H1 (cell line): ENCODE results near the gene ASF1B. TPM values are rescaled to one million over a fixed set of nuclear protein-coding genes. Genes with fewer than 3 reads are reported as not detected.

Experiments used
- CTCF ChIA-PET: fragments of 300-600 bp; sonication (Branson Sonifier 250); formaldehyde crosslinking; loops from one replicate; lab custom pipeline; 2021; ENCODE audit not compliant: partially characterized antibody; lab: Charles Lee
- POLR2A ChIA-PET: fragments of 300-600 bp; sonication (Branson Sonifier 250); formaldehyde crosslinking; loops from one replicate; lab custom pipeline; 2021; ENCODE audit warnings: inconsistent platforms; ENCODE audit not compliant: partially characterized antibody; lab: Charles Lee
- DNase-seq, 2 experiments: peaks; one replicate each; pipeline versions ENCODE4 v3.0.0 to v3.0.0-alpha.2; 2010 to 2022; ENCODE audit warnings: low spot score in 2 of 2, low read depth in 1 of 2, mixed read lengths in 1 of 2
- FAIRE-seq: peaks from 2 replicates; lab custom pipeline; 2011; peaks lifted over from hg19 to GRCh38; lab: Jason Lieb, UNC
- H2AFZ ChIP-seq: 2 replicates; pipeline ENCODE4 v1.8.1; 2012; ENCODE audit warnings: low read length, inconsistent platforms
- H2AK5ac ChIP-seq: 2 replicates; pipeline ENCODE4 v1.6.1; 2013; ENCODE audit warnings: low read depth, low read length
- H2BK120ac ChIP-seq: replicated peaks from 2 replicates; pipeline ENCODE3; 2013; ENCODE audit warnings: low read depth, low read length, inconsistent platforms
- H2BK12ac ChIP-seq: 2 replicates; pipeline ENCODE4 v1.6.1; 2013; ENCODE audit warnings: low read depth, low read length
- H2BK15ac ChIP-seq: 2 replicates; pipeline ENCODE4 v1.6.1; 2013; ENCODE audit warnings: low read length
- H2BK20ac ChIP-seq: 2 replicates; pipeline ENCODE4 v1.6.1; 2013; ENCODE audit warnings: low read length
- H2BK5ac ChIP-seq: 2 replicates; pipeline ENCODE4 v1.6.1; 2013; ENCODE audit warnings: low read depth, low read length
- H3K14ac ChIP-seq: 2 replicates; pipeline ENCODE4 v1.6.1; 2013; ENCODE audit warnings: inconsistent platforms; ENCODE audit not compliant: insufficient read length
- H3K18ac ChIP-seq: 2 replicates; pipeline ENCODE4 v1.6.1; 2013; ENCODE audit warnings: low read length; ENCODE audit errors: extremely low read depth
- H3K23ac ChIP-seq: 2 replicates; pipeline ENCODE4 v1.6.1; 2013; ENCODE audit warnings: inconsistent platforms; ENCODE audit not compliant: insufficient read length
- H3K23me2 ChIP-seq: 2 replicates; pipeline ENCODE4 v1.6.1; 2013; ENCODE audit warnings: low read depth, low read length
- H3K27ac ChIP-seq: 2 replicates; pipeline ENCODE4 v1.6.1; 2011; ENCODE audit warnings: low read depth, low read length, inconsistent platforms
- H3K27me3 ChIP-seq, 4 experiments: replicated peaks in 1 of 4; 1 replicate in 1 of 4; 2 replicates in 3 of 4; pipeline versions ENCODE4 v1.6.1 to v1.8.1; 2011 to 2013; ENCODE audit warnings: low read length in 3 of 4, mild to moderate bottlenecking in 3 of 4, inconsistent platforms in 2 of 4, mixed read lengths in 2 of 4, moderate library complexity in 1 of 4; ENCODE audit not compliant: control insufficient read depth in 3 of 4, insufficient read depth in 3 of 4; ENCODE audit errors: extremely low read depth in 1 of 4
- H3K36me3 ChIP-seq, 4 experiments: 2 replicates each; pipeline versions ENCODE4 v1.6.1 to v1.8.1; 2011 to 2013; ENCODE audit warnings: mild to moderate bottlenecking in 4 of 4, low read length in 3 of 4, moderate library complexity in 2 of 4, control low read depth in 1 of 4, inconsistent platforms in 1 of 4; ENCODE audit not compliant: insufficient read depth in 4 of 4, control insufficient read depth in 2 of 4
- H3K4ac ChIP-seq: replicated peaks from 2 replicates; pipeline ENCODE3; 2013; ENCODE audit warnings: low read length, low read depth, mixed read lengths, inconsistent platforms; ENCODE audit not compliant: insufficient read length
- H3K4me1 ChIP-seq, 4 experiments: replicated peaks in 1 of 4; 1 replicate in 1 of 4; 2 replicates in 3 of 4; pipeline versions ENCODE4 v1.6.1 to v1.8.1; 2011 to 2013; ENCODE audit warnings: low read length in 3 of 4, inconsistent platforms in 2 of 4, mixed read lengths in 1 of 4; ENCODE audit not compliant: insufficient read depth in 4 of 4, control insufficient read depth in 3 of 4
- H3K4me2 ChIP-seq, 2 experiments: 2 replicates each; pipeline versions ENCODE4 v1.6.1 to v1.8.1; 2011 to 2013; ENCODE audit warnings: low read depth in 2 of 2, low read length in 2 of 2, control low read depth in 1 of 2, inconsistent platforms in 1 of 2, mild to moderate bottlenecking in 1 of 2; ENCODE audit not compliant: insufficient read depth in 1 of 2
- H3K4me3 ChIP-seq, 4 experiments: fragments of 200-600, 300-600 bp in 1 of 4; sonication (generic), shearing (Covaris generic), sonication (Bioruptor Twin) in 1 of 4; 2 replicates each; pipeline versions ENCODE4 v1.5.1 to v1.8.1; 2011 to 2016; ENCODE audit warnings: low read length in 4 of 4, low read depth in 3 of 4, control low read depth in 2 of 4, inconsistent platforms in 2 of 4, mild to moderate bottlenecking in 2 of 4, mixed read lengths in 1 of 4, moderate library complexity in 1 of 4; ENCODE audit not compliant: insufficient read depth in 2 of 4; ENCODE audit errors: extremely low read depth in 1 of 4
- H3K56ac ChIP-seq: replicated peaks from 2 replicates; pipeline ENCODE3; 2013; ENCODE audit warnings: low read depth, mild to moderate bottlenecking, mixed read lengths, low read length, inconsistent platforms; ENCODE audit not compliant: insufficient read length
- H3K79me1 ChIP-seq: 2 replicates; pipeline ENCODE4 v1.6.1; 2013; ENCODE audit warnings: low read depth, low read length, control low read depth
- H3K79me2 ChIP-seq, 2 experiments: 2 replicates each; pipeline versions ENCODE4 v1.6.1 to v1.8.1; 2012 to 2013; ENCODE audit warnings: low read length in 2 of 2, mild to moderate bottlenecking in 2 of 2, inconsistent platforms in 1 of 2; ENCODE audit not compliant: insufficient read depth in 2 of 2, control insufficient read depth in 1 of 2
- H3K9ac ChIP-seq, 4 experiments: replicated peaks in 1 of 4; 1 replicate in 1 of 4; 2 replicates in 3 of 4; pipeline versions ENCODE4 v1.6.1 to v1.8.1; 2011 to 2013; ENCODE audit warnings: low read depth in 3 of 4, low read length in 3 of 4, control low read depth in 2 of 4, mild to moderate bottlenecking in 2 of 4, moderate library complexity in 2 of 4, inconsistent platforms in 1 of 4; ENCODE audit errors: extremely low read depth in 1 of 4
- H3K9me3 ChIP-seq, 2 experiments: 2 replicates each; pipeline versions ENCODE4 v1.6.1 to v1.8.1; 2012 to 2013; ENCODE audit warnings: mild to moderate bottlenecking in 2 of 2, moderate library complexity in 2 of 2, control low read depth in 1 of 2, inconsistent platforms in 1 of 2, low read depth in 1 of 2, low read length in 1 of 2, mixed read lengths in 1 of 2; ENCODE audit not compliant: insufficient read depth in 2 of 2
- H4K20me1 ChIP-seq, 2 experiments: replicated peaks in 1 of 2; 2 replicates each; pipeline versions ENCODE3 to v1.8.1; 2011 to 2013; ENCODE audit warnings: inconsistent platforms in 2 of 2, low read length in 2 of 2, mild to moderate bottlenecking in 1 of 2; ENCODE audit not compliant: insufficient read depth in 2 of 2, control insufficient read depth in 1 of 2
- H4K5ac ChIP-seq: 2 replicates; pipeline ENCODE4 v1.6.1; 2013; ENCODE audit warnings: low read length, low read depth, mixed read lengths, inconsistent platforms; ENCODE audit not compliant: insufficient read length
- H4K8ac ChIP-seq: 2 replicates; pipeline ENCODE4 v1.8.0; 2013; ENCODE audit warnings: mild to moderate bottlenecking, moderate library complexity, low read length, inconsistent platforms; ENCODE audit not compliant: insufficient read depth; ENCODE audit errors: extremely low read depth
- H4K91ac ChIP-seq: replicated peaks from 2 replicates; pipeline ENCODE3; 2013; ENCODE audit warnings: low read length, mixed read lengths, inconsistent platforms; ENCODE audit not compliant: insufficient read length
- BRCA1 ChIP-seq: IDR thresholded peaks from 2 replicates; pipeline ENCODE4 v1.6.1; 2012; ENCODE audit warnings: low read depth, low read length, improper control_type of control experiment
- CREB1 ChIP-seq: IDR thresholded peaks from 2 replicates; pipeline ENCODE4 v1.6.1; 2012; ENCODE audit warnings: inconsistent platforms
- EP300 ChIP-seq, 2 experiments: IDR thresholded peaks; 1 replicate in 1 of 2; 2 replicates in 1 of 2; pipeline ENCODE4 v1.6.1; 2011 to 2012; ENCODE audit warnings: low read depth in 2 of 2, low read length in 2 of 2, mild to moderate bottlenecking in 2 of 2, borderline replicate concordance in 1 of 2, inconsistent platforms in 1 of 2, moderate library complexity in 1 of 2
- GTF2F1 ChIP-seq: IDR thresholded peaks from 2 replicates; pipeline ENCODE4 v1.6.1; 2012; ENCODE audit warnings: low read depth, low read length, improper control_type of control experiment, borderline replicate concordance
- MAX ChIP-seq: IDR thresholded peaks from 2 replicates; pipeline ENCODE4 v1.6.1; 2012; ENCODE audit warnings: inconsistent platforms
- PHF8 ChIP-seq: fragments of 200-600 bp; sonication (generic); conservative IDR thresholded peaks from 2 replicates; pipeline ENCODE4 v1.7.1; 2012; ENCODE audit warnings: low read depth, mild to moderate bottlenecking, inconsistent platforms, low read length, moderate library complexity
- RXRA ChIP-seq: IDR thresholded peaks from 2 replicates; pipeline ENCODE4 v1.6.1; 2011; ENCODE audit warnings: low read depth, mild to moderate bottlenecking, low read length, moderate library complexity; ENCODE audit not compliant: insufficient read depth
- SP4 ChIP-seq: IDR thresholded peaks from 2 replicates; pipeline ENCODE4 v1.6.1; 2012; ENCODE audit warnings: low read length, inconsistent platforms
- whole genome bisulfite sequencing, 2 experiments: shearing (Covaris generic) in 1 of 2; methylation state at CpG; one replicate each; pipeline versions ENCODE4 v1.1.6 to v1.1.7; 2013 to 2015; ENCODE audit warnings: low lambda C conversion rate in 2 of 2, mixed read lengths in 2 of 2, inconsistent platforms in 1 of 2, low coverage in 1 of 2, missing lambda C conversion rate in 1 of 2; ENCODE audit not compliant: insufficient replicate concordance in 2 of 2, insufficient coverage in 1 of 2, insufficient read length in 1 of 2; ENCODE audit errors: extremely low coverage in 1 of 2, missing lambda C conversion rate in 1 of 2; 5-methylcytosine and 5-hydroxymethylcytosine counted together
- polyA plus RNA-seq, 7 experiments: library from polyadenylated mRNA; depleted of rRNA in 3 of 7; stranded (reverse) in 5 of 7; unstranded in 2 of 7; fragments of >200 nt in 5 of 7; fragments of 200-250 nt in 2 of 7; gene quantifications; 1 replicate in 5 of 7; 2 replicates in 1 of 7; 4 replicates in 1 of 7; pipeline versions ENCODE4 v1.2.1 to v1.2.3, GENCODE V29; 2011 to 2013; ENCODE audit warnings: missing spikeins in 2 of 7, mixed read lengths in 2 of 7
- total RNA-seq: library from RNA; stranded (reverse); fragmentation: NEBNext Ultra II Directional; extraction: Animal tissue kit (Norgen Biotek cat#: 25700); gene quantifications from 2 replicates; pipeline ENCODE4 v1.2.1, GENCODE V29; 2021

ASF1B gene
- total and polyA plus RNA-seq, 2 of the 8 experiments (the other 6 are each of a cell fraction or from before 2014, with no cell fraction given) = 32.6 to 59.2 TPM

DNA sequence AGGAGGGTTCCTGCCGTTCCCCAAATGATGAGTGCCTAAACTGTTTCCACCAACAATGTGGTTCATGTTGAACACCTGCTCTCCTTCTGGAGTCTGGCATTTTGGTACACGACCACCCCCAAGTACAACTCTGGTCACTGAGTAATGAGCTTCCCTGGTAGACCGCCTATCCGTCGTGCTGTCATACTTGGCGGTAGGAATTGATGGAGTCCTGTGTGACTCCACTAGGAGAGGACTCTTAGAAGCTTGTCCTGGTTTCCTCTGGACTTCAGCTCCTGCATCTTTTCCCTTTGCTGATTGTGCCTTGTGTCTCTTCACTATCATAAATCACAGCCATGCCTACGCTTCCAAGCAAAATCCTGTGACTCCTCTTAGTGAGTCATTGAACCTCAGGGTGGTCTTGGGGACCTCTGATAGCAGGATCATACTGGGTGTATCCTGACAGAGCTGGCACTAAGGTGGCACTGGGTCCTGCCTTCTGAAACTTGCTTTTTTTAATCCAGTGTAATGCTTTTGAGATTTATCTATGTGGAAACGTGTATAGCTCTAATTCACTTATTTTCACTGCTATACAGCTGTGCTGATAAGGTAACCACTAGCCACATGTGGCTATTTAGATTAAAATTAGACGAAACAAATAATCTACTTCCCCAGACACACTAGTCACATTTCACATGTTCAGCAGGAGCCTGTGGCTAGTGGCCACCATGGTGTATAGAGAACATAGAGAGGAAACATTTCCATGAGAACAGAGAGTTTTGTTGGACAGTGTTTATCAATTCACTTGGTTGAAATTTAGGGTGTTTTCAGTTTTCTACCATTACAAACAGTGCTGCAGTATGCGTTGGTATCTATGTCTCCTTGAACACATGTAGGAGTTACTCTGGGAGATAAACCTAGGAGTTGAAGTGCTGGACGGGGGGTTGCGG, 6.1 kb upstream of the ASF1B start:
- Histone ChIP-seq H3K27me3 (no peaks in the 10 kb centered on the region; a peak in 1 of 7 replicates), H3K18ac (no peak overlapping the region), H2BK20ac (no peak overlapping the region), H3K79me2 (no peaks in the 10 kb centered on the region), H3K23me2 (no peaks in the 10 kb centered on the region; the same call in 1 of the 2 replicates), H3K4me2 (no peak overlapping the region), H2BK120ac (no peak overlapping the region), H4K91ac (no peak overlapping the region), H3K27ac (no peak overlapping the region), H3K79me1 (no peaks in the 10 kb centered on the region; the same call in 1 of the 2 replicates), H3K4me1 (0 out of 7 replicates have a peak, but pooled peaks cover 0 to 2% (median 0%) of the 10 kb centered on the region in 4 experiments), H2BK15ac (no peak overlapping the region), H4K8ac (no peak overlapping the region), H3K4ac (no peak overlapping the region), H3K23ac (no peak overlapping the region), H4K5ac (no peak overlapping the region), H2BK12ac (no peak overlapping the region), H4K20me1 (peaks cover 0 to 6% of the 10 kb centered on the region in 2 experiments), H2AK5ac (no peak overlapping the region; the same call in 1 of the 2 replicates), H3K56ac (no peak overlapping the region), H3K4me3 (no peak overlapping the region), H3K9ac (no peak overlapping the region), H3K14ac (no peak overlapping the region), H3K9me3 (no peaks in the 10 kb centered on the region), H3K36me3 (no peaks in the 10 kb centered on the region), H2BK5ac (no peak overlapping the region), H2AFZ (no peak overlapping the region)
- ChIA-PET POLR2A (interaction anchor here (0.5 to 1.8 kb wide), 3 partner anchors 13 to 350 kb away, joined by 3 read pairs; no protein-coding TSS in a partner anchor), CTCF (interaction anchor here (0.6 to 1.3 kb wide), 4 partner anchors 57 to 219 kb away, joined by 3 to 4 read pairs (median 3); no protein-coding TSS in a partner anchor)
- 87% methylated on average over 12 of the region's 12 CpGs; no CpG with 5 or more reads in 1 of the 2 experiments for WGBS, 2 experiments
- DNase-seq = no peak
- FAIRE-seq = no peak
- no peak for TF ChIP-seq BRCA1
- no peak for TF ChIP-seq SP4
- no peak for TF ChIP-seq MAX
- TF ChIP-seq PHF8 = no peak
- no peak for TF ChIP-seq EP300 (IDR thresholded peaks at IDR 0.05; ENCODE audit: borderline replicate concordance in 1 of 2, low read depth in 2 of 2, low read length in 2 of 2)
- no peak for TF ChIP-seq CREB1
- TF ChIP-seq GTF2F1 = no peak
- TF ChIP-seq RXRA = no peak
